ENCODE data around the gene FCGR1A. TPM values are rescaled to one million over a fixed set of nuclear protein-coding genes. Genes with fewer than 3 reads are reported as not detected.
"Not testable (repeated sequence)": the region's sequence is repeated elsewhere in the genome, so short reads cannot be mapped to it uniquely, and the experiment has no call there.

The FCGR1A gene
- polyA plus RNA-seq, 6 donors from 2014 or later = not detected

DNA sequence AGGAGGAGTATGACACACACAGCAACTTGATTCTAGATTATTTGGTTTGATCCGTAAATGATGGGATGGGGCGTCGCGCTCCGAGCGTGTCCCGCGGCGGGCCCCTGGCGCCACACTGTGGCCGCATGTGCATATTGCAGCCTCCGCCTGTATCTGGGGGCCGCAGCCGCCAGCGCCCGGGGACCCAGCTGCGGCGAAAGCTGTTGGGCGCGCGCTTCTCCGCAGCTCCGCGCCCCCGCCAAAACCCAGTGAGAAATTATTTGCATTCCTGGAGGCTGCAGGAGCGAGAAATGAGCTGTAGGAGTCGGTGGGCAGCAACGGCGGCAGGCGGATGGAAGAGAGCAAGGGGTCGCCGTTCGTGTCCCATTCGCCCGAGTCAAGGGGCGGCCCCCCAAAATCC is 10.0 kb downstream of the FCGR1A start:
- H3K9me3 Mint-ChIP-seq, H3K36me3 Mint-ChIP-seq, H3K4me1 Mint-ChIP-seq, H3K27me3 Mint-ChIP-seq: not testable (repeated sequence)
- peak overlapping the region; percentile 66 to 99 (median 95) for H3K27ac Mint-ChIP-seq
- peak; percentile 69 for DNase-seq
- peak overlapping the region; percentile 88 to 100 (median 98) for H3K4me3 Mint-ChIP-seq
- peak; percentile 81 for ATAC-seq (ENCODE audit: low read depth in 2 of 2)

DNA sequence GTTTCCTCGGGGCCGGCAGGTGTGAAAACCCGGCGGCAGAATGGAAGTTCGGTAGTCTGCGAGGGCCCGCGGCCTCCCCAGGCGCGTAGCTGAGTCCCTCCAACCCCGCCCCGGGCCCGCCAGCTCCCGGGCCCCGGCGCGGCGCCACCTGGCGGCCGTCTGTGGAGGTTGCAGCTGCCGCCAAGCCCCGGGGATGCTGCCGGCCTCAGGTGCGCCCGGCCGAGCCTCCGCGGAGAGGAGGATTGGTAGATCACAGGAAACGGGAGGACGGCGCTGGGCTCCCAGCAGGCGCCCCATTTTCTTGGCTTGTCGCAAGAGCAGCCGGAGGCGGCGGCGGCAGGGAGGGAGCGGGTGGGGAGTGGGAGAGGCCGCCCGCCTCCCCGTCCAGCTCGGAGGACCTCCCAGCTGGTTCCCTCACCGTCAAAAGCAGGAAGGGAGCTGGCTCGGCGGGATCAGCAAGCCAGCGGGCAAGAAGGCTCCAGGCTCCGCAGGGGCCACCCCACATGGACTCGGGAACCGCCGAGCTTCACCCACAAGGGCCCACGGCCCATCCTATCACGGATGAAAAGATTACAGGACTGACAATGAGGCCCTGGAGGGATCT is 10.5 kb downstream of the FCGR1A start:
- H3K4me1 Mint-ChIP-seq, H3K36me3 Mint-ChIP-seq, H3K27me3 Mint-ChIP-seq, H3K9me3 Mint-ChIP-seq: not testable (repeated sequence)
- Mint-ChIP-seq H3K27ac (peak overlapping the region in 1 of 6 donors; percentile 92), H3K4me3 (peak overlapping the region in 4 of 8 donors; percentile 25 to 98 (median 73))
- ATAC-seq (ENCODE audit: low read depth in 2 of 2) = peak; percentile 91 to 93
- peak; percentile 77 for DNase-seq

DNA sequence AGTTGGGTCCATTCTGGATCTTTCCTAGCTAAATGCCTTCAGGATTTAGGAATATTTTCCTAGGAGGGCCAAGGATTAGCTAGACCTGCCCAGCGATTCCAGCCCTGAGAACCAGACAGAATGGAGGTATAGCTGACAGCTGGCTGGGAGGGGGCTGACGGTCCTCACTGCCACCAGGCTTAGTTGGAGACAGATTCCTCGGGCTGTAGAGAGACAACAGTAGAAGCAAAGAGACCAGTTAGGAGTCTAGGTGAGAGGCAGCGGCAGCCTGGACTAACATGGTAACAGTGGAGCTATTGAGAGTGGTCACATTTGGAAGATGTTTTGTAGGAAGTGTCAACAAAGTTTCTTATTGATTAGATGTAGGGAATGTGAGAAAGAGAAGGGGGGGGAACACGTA is 11.4 kb downstream of the FCGR1A start:
- H3K27me3 Mint-ChIP-seq; DNase-seq; H3K9me3 Mint-ChIP-seq; H3K4me1 Mint-ChIP-seq; H3K36me3 Mint-ChIP-seq; H3K27ac Mint-ChIP-seq; ATAC-seq (ENCODE audit: low read depth in 2 of 2): not testable (repeated sequence)
- peak overlapping the region in 1 of 8 donors; percentile 25 for H3K4me3 Mint-ChIP-seq

DNA sequence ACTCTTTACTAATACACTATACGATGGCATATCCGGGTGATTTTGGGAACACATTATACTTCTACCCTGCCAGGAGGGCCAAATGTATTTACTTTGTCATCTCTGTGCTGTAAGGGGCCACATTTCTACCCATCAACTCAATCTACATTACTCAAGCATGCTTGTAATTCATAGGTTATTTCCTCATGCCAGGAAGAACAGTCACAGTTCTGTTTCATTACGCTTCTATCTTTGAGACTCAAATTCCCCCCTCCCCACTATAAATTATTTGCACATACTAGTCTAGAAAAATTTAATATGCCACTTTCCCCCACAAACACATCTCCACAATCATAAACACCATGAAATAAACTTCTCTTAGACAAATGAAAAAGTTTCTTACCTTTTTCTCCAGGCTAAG is 19.1 kb downstream of the FCGR1A start:
- not testable (repeated sequence) for H3K4me1 Mint-ChIP-seq; H3K4me3 Mint-ChIP-seq; H3K9me3 Mint-ChIP-seq; H3K27me3 Mint-ChIP-seq; ATAC-seq (ENCODE audit: low read depth in 2 of 2); H3K36me3 Mint-ChIP-seq; DNase-seq; H3K27ac Mint-ChIP-seq

DNA sequence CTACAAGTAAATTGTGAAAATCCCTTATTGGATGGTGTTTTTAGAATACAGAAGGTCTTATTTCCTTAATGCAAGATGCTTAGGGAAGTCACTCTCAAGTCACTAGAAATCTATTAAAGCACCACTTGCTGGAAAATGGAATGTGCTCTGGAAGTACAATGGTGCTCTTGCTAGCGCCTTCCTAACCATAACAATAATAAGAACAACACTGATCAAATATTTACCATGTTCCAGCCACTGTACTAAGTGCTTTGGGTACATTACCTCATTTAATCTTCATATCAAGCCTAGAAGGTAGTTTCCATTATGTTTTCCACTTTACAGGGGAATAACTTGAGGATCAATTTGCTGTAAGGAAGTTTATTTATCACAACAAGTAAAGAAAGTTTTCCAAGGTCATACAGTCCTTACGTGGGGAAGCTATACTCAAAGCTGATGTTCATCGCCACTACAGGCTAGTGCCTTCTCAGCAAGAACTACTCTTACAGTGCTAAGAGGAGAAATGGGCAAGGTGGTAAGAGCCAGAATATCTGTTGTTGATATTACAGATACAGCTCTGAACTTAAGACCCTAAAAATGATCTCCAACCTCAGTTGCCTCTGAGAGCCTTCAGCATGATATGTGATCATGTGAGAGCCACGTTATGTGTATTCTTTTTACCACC is 22.1 kb downstream of the FCGR1A start:
- H3K4me3 Mint-ChIP-seq; H3K36me3 Mint-ChIP-seq; DNase-seq; H3K27ac Mint-ChIP-seq; H3K4me1 Mint-ChIP-seq; H3K27me3 Mint-ChIP-seq; H3K9me3 Mint-ChIP-seq; ATAC-seq (ENCODE audit: low read depth in 2 of 2): not testable (repeated sequence)

DNA sequence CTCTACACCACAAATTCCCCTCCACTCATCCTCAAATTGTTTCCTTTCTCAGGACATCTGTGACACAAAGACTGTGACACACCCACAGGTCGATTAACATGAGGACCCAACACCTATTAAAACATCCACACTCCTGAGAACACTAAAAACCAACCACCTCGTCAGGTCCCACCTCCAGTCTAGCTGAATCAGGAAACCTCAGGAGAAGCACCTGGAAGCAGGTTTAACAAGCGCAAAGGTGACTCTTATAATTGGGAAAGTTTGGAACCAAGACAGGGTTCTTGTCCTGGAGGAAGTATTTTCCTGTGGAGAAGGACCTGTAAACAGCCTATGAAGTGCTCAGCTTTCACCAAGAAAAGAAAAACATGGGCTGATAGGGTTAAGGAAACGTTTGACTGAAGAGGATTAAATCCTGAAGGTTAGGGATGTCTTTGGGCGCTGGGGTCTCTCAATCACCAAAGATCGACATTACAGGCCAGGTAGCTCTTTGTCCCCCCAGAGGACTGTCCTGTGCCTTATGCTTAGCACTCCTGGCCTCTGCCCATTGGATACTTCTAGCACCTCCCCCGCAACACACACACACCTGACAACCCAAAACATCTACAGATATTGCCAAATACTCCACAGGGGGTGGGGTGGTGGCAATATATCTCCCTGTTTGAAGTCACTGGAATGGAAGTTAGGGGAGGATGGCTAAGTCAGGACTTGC is 28.4 kb downstream of the FCGR1A start:
- ATAC-seq (ENCODE audit: low read depth in 2 of 2); H3K9me3 Mint-ChIP-seq; H3K27me3 Mint-ChIP-seq; H3K36me3 Mint-ChIP-seq; DNase-seq: not testable (repeated sequence)
- H3K4me1 Mint-ChIP-seq = peaks cover 5 to 15% (median 9%) of the 10 kb centered on the region in 3 donors
- H3K4me3 Mint-ChIP-seq = peak overlapping the region; percentile 58 to 100 (median 96)
- H3K27ac Mint-ChIP-seq = peak overlapping the region in 3 of 6 donors; percentile 74 to 89 (median 82)

DNA sequence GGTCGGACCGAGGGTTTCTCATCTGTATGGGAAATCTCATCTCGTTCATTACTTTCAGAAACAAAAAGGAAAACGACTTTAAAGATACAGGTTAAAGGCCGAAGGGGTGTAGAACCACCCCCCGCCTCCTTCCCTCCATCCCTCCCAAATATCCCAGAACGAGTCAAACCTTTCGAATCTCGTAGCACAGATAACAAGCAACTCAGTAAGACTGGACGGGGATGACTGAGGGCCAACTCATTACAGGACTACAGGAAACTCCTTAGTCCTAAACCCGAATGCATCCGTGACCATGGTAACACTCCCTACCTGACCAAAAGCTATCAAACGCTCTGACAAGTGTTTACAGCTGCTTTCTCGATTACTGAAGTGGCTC is 29.0 kb downstream of the FCGR1A start:
- Mint-ChIP-seq H3K4me1 (peaks cover 5 to 15% (median 9%) of the 10 kb centered on the region in 3 donors), H3K27ac (peak overlapping the region in 5 of 6 donors; percentile 69 to 99 (median 89)), H3K4me3 (peak overlapping the region; percentile 84 to 100 (median 98))
- H3K9me3 Mint-ChIP-seq, H3K27me3 Mint-ChIP-seq, H3K36me3 Mint-ChIP-seq, DNase-seq: not testable (repeated sequence)
- peak; percentile 9 to 12 for ATAC-seq (ENCODE audit: low read depth in 2 of 2)

DNA sequence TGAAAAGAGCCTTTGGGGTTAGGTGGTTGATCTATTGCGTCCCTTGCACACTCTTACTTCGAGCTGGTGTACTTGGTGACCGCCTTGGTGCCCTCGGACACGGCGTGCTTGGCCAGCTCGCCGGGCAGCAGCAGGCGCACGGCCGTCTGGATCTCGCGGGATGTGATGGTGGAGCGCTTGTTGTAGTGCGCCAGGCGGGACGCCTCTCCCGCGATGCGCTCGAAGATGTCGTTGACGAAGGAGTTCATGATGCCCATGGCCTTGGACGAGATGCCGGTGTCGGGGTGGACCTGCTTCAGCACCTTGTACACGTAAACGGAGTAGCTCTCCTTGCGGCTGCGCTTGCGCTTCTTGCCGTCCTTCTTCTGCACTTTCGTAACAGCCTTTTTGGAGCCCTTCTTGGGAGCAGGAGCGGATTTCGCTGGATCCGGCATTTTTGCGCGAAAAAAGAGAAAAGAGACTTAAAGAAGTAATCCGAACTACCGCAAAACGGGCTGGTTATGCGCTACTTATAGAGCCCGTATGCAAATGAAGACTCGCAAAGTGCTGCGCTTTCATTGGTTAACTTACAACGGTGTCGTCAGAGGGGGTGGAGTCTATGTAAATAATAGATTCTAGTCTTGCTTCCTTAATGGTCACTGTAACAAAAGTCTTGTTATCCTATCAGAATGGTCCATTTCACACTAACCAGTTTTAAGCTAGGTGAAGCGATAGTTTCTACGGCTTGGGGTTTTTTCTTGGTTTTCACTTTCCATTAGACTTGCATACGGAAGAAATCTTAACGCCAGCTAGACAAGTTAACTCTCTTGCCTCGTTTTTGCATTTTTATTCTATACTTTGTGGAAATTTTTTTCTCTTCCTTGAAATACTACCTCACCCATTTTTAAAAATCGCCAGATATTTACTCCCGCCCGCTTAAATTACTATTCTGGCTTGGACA is 29.7 kb downstream of the FCGR1A start:
- ATAC-seq (ENCODE audit: low read depth in 2 of 2) (peak; percentile 83 to 86), DNase-seq (peak; percentile 89)
- not testable (repeated sequence) for H3K27me3 Mint-ChIP-seq, H3K36me3 Mint-ChIP-seq, H3K9me3 Mint-ChIP-seq
- peaks cover 5 to 15% (median 9%) of the 10 kb centered on the region in 3 donors for H3K4me1 Mint-ChIP-seq
- H3K4me3 Mint-ChIP-seq = peak overlapping the region; percentile 84 to 100 (median 98)
- H3K27ac Mint-ChIP-seq = peak overlapping the region; percentile 89 to 99 (median 97)

DNA sequence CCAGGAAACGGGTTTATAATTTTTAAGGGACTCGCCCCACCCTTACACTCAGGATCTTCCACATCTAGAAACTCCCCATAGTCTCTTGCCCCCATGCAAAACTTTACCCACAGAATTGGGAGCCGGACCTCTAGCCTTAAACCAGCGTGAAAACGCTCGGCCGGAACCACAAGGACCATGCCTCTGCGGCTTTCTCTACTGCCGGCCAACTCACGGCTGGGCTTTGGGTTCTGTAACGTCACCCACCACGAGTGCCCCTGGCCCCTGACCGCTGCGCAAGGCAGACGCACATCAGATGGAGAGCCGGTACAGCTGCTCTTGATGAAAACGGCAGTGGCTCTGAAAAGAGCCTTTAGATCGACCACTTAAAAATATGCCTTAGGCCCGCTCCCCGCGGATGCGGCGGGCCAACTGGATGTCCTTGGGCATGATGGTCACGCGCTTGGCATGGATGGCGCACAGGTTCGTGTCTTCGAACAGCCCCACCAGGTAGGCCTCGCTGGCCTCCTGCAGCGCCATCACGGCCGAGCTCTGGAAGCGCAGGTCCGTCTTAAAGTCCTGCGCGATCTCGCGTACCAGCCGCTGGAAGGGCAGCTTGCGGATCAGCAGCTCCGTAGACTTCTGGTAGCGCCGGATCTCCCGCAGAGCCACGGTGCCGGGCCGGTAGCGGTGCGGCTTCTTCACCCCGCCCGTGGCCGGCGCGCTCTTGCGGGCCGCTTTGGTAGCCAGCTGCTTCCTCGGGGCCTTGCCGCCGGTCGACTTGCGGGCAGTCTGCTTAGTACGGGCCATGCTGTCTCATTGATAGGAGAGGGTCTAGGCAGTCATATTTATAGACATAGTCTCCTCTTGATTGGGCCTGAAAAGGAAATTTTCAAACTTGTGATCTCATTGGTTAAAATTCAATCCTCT is 30.7 kb downstream of the FCGR1A start:
- DNase-seq = peak; percentile 84
- peak; percentile 42 to 44 for ATAC-seq (ENCODE audit: low read depth in 2 of 2)
- H3K4me3 Mint-ChIP-seq = peak overlapping the region; percentile 84 to 100 (median 98)
- H3K4me1 Mint-ChIP-seq = peaks cover 5 to 13% (median 9%) of the 10 kb centered on the region in 3 donors
- H3K27me3 Mint-ChIP-seq, H3K36me3 Mint-ChIP-seq, H3K9me3 Mint-ChIP-seq: not testable (repeated sequence)
- H3K27ac Mint-ChIP-seq = peak overlapping the region; percentile 61 to 99 (median 94)

DNA sequence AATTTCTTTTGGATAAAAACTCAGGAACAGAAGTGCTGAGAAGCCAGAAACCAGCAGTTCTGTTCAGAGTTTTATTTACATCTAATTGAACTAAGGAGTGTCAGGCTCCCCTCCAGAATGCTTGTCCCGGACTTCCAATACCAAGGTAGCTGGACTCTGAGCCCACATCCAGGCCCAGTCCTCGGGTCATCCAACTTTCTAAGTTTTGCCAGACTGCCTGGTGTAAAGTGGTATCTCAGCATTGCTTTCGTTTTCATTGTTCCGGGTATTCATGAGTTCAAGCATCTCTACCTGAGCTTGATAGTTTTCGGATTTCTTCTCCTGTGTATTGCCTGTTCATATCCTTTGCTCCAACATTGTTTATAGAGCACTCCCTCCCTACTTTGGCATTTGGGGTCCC is 37.9 kb downstream of the FCGR1A start:
- H3K9me3 Mint-ChIP-seq; H3K4me3 Mint-ChIP-seq; H3K27ac Mint-ChIP-seq; DNase-seq; H3K4me1 Mint-ChIP-seq; H3K36me3 Mint-ChIP-seq; H3K27me3 Mint-ChIP-seq; ATAC-seq (ENCODE audit: low read depth in 2 of 2): not testable (repeated sequence)

DNA sequence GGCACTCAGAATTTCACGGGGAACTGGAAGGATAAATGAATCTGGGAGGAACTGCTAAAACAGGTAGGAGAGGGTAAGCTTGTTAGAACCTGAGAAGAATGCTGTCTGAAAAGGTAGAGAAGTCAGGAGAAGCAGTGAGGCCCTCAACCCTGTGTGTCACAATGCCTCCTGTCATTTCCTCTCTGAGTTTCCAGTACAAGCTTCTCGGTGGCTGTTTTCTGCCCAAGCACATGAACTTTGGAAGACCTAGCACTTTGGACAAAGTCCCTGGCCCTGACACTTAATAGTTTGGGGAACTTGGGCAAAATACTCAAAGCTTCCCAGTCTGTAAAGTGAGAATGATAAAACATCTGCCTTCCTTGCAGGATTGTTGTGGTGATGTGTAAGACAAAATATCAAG is 44.1 kb downstream of the FCGR1A start:
- H3K27ac Mint-ChIP-seq; H3K4me1 Mint-ChIP-seq; H3K4me3 Mint-ChIP-seq; ATAC-seq (ENCODE audit: low read depth in 2 of 2); H3K9me3 Mint-ChIP-seq; H3K27me3 Mint-ChIP-seq; DNase-seq; H3K36me3 Mint-ChIP-seq: not testable (repeated sequence)

DNA sequence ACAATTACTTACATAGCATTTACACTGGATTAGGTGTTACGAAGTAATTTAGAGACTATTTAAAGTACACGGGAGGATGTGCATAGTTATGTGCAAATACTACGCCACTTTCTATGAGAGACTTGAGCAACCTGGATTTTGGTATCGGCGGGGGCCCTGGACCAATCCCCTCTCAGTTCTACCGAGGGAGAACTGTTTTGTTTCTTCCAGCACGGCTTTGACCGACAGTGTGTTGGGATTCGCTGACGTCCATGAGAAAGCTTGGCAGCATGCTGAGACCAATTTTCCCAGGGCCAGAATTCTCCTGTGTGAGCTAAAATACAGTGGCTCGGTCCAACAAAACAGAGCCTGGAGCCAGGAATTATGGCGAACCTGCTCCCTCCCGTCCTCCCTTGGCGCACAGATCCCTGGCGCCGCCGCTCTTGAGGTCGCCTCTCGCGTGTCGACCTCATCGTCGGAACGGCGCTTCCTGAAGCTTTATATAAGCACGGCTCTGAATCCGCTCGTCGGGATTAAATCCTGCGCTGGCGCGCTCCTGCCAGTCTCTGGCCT is 49.3 kb downstream of the FCGR1A start:
- not testable (repeated sequence) for H3K27ac Mint-ChIP-seq, H3K9me3 Mint-ChIP-seq

More for the DNA sequence above, 49.3 kb downstream of the FCGR1A start:
- H3K36me3 Mint-ChIP-seq, H3K27me3 Mint-ChIP-seq, H3K4me1 Mint-ChIP-seq, H3K4me3 Mint-ChIP-seq, DNase-seq: not testable (repeated sequence)
- ATAC-seq (ENCODE audit: low read depth in 2 of 2) = peak; percentile 22 to 24

All from naive B cell (primary cell).